Neural cell (in vitro differentiated cells): ENCODE results near the gene LRRC4. TPM values are rescaled to one million over a fixed set of nuclear protein-coding genes. Genes with fewer than 3 reads are reported as not detected.

Experiments used
- H2AFZ ChIP-seq: fragments of 200-600, 300-800 bp; sonication (generic), shearing (Covaris generic); 2 replicates; pipeline ENCODE4 v1.6.0; 2014; ENCODE audit warnings: low read depth, mild to moderate bottlenecking, antibody characterized with exemption, low read length, moderate library complexity
- H3F3A ChIP-seq: fragments of 200-600 bp; shearing (Covaris generic); 2 replicates; pipeline ENCODE4 v1.6.1; 2016; ENCODE audit warnings: mild to moderate bottlenecking, moderate library complexity, mixed read lengths, antibody characterized with exemption, low read length; ENCODE audit not compliant: insufficient read depth, poor library complexity, severe bottlenecking
- H3K27ac ChIP-seq: fragments of 200-600, 300-800 bp; sonication (generic), shearing (Covaris generic); 2 replicates; pipeline ENCODE4 v1.5.1; 2014; ENCODE audit warnings: mild to moderate bottlenecking, low read length, moderate library complexity
- H3K27me3 ChIP-seq: fragments of 300-800, 200-600 bp; sonication (generic), shearing (Covaris generic); 2 replicates; pipeline ENCODE4 v1.6.0; 2014; ENCODE audit warnings: mild to moderate bottlenecking, low read depth, low read length, moderate library complexity; ENCODE audit not compliant: insufficient read depth
- H3K36me3 ChIP-seq: fragments of 300-800, 200-600 bp; sonication (generic), shearing (Covaris generic); 2 replicates; pipeline ENCODE4 v1.5.1; 2014; ENCODE audit warnings: mild to moderate bottlenecking, antibody characterized with exemption, low read length, moderate library complexity; ENCODE audit not compliant: insufficient read depth
- H3K4me2 ChIP-seq: fragments of 300-800, 200-600 bp; sonication (generic), shearing (Covaris generic); 2 replicates; pipeline ENCODE4 v1.6.0; 2014; ENCODE audit warnings: mild to moderate bottlenecking, low read length
- H3K4me3 ChIP-seq: fragments of 300-800, 200-600 bp; sonication (generic), shearing (Covaris generic); 2 replicates; pipeline ENCODE4 v1.5.1; 2014; ENCODE audit warnings: mild to moderate bottlenecking, low read length, moderate library complexity
- H3K79me2 ChIP-seq: fragments of 200-600 bp; shearing (Covaris generic); replicated peaks from 2 replicates; pipeline ENCODE4 v1.6.0; 2014; ENCODE audit warnings: mild to moderate bottlenecking, low read length, moderate library complexity; ENCODE audit not compliant: insufficient read depth
- H3K9ac ChIP-seq: fragments of 300-800, 200-600 bp; sonication (generic), shearing (Covaris generic); 2 replicates; pipeline ENCODE4 v1.6.1; 2016; ENCODE audit warnings: mild to moderate bottlenecking, low read length, mixed read lengths
- H3K9me2 ChIP-seq: fragments of 200-600 bp; shearing (Covaris generic); 2 replicates; pipeline ENCODE4 v1.6.1; 2016; ENCODE audit warnings: mild to moderate bottlenecking, low read length, mixed read lengths; ENCODE audit not compliant: insufficient read depth
- H3K9me3 ChIP-seq: fragments of 200-600, 300-800 bp; sonication (generic), shearing (Covaris generic); 2 replicates; pipeline ENCODE4 v1.6.1; 2016; ENCODE audit warnings: mild to moderate bottlenecking, mixed run types, low read length, moderate library complexity, mixed read lengths
- H4K20me1 ChIP-seq: fragments of 200-600 bp; shearing (Covaris generic); 2 replicates; pipeline ENCODE4 v1.6.1; 2016; ENCODE audit warnings: mild to moderate bottlenecking, mixed run types; ENCODE audit not compliant: insufficient read depth
- CTCF ChIP-seq: fragments of 450-650 bp; IDR thresholded peaks from 2 replicates; pipeline ENCODE4 v1.5.1; 2014; ENCODE audit warnings: antibody characterized with exemption, mild to moderate bottlenecking, moderate library complexity; ENCODE audit not compliant: poor library complexity, severe bottlenecking
- EP300 ChIP-seq: fragments of 450-650 bp; conservative IDR thresholded peaks from 2 replicates; pipeline ENCODE4 v1.6.1; 2014; ENCODE audit warnings: antibody characterized with exemption, mild to moderate bottlenecking, moderate library complexity; ENCODE audit not compliant: poor library complexity, severe bottlenecking
- EZH2 ChIP-seq: fragments of 200-600, 300-800 bp; shearing (Covaris generic), sonication (generic); IDR thresholded peaks from 2 replicates; pipeline ENCODE4 v1.6.1; 2014; ENCODE audit warnings: antibody characterized with exemption, low read length, borderline replicate concordance, mild to moderate bottlenecking; ENCODE audit not compliant: insufficient read depth, poor library complexity, severe bottlenecking
- MXI1 ChIP-seq: fragments of 450-650 bp; conservative IDR thresholded peaks from 2 replicates; pipeline ENCODE4 v1.6.1; 2014; ENCODE audit warnings: antibody characterized with exemption, mild to moderate bottlenecking; ENCODE audit not compliant: poor library complexity, severe bottlenecking
- POLR2AphosphoS5 ChIP-seq: IDR thresholded peaks from 2 replicates; pipeline ENCODE4 v1.6.1; 2012
- RAD21 ChIP-seq: fragments of 450-650 bp; conservative IDR thresholded peaks from 2 replicates; pipeline ENCODE4 v1.6.1; 2014; ENCODE audit warnings: antibody characterized with exemption, mild to moderate bottlenecking, moderate library complexity
- SMC3 ChIP-seq: fragments of 450-650 bp; conservative IDR thresholded peaks from 2 replicates; pipeline ENCODE4 v1.6.1; 2014; ENCODE audit warnings: antibody characterized with exemption, mild to moderate bottlenecking, moderate library complexity; ENCODE audit not compliant: poor library complexity
- TAF1 ChIP-seq: IDR thresholded peaks from 2 replicates; pipeline ENCODE4 v1.6.1; 2012; ENCODE audit warnings: low read depth
- polyA plus RNA-seq: library from polyadenylated mRNA; depleted of rRNA; stranded (reverse); fragments of >200 nt; gene quantifications from 2 replicates; pipeline ENCODE4 v1.2.3, GENCODE V29; 2014
- TF ChIP-seq, protein P1 (sequence below): IDR thresholded peaks from 2 replicates; pipeline ENCODE4 v1.6.1; 2012; ENCODE audit warnings: borderline replicate concordance

The LRRC4 gene
- polyA plus RNA-seq, 1 donor from 2014 or later, result 15.7 TPM

- no peaks in the 10 kb centered on the region for H3K79me2 ChIP-seq
- H2AFZ ChIP-seq, result no peak overlapping the region
- no peaks in the 10 kb centered on the region for H4K20me1 ChIP-seq
- TF ChIP-seq POLR2AphosphoS5 (no peak), MXI1 (no peak), SMC3 (no peak), CTCF (no peak), EP300 (no peak)
- TF ChIP-seq, protein P1, sequence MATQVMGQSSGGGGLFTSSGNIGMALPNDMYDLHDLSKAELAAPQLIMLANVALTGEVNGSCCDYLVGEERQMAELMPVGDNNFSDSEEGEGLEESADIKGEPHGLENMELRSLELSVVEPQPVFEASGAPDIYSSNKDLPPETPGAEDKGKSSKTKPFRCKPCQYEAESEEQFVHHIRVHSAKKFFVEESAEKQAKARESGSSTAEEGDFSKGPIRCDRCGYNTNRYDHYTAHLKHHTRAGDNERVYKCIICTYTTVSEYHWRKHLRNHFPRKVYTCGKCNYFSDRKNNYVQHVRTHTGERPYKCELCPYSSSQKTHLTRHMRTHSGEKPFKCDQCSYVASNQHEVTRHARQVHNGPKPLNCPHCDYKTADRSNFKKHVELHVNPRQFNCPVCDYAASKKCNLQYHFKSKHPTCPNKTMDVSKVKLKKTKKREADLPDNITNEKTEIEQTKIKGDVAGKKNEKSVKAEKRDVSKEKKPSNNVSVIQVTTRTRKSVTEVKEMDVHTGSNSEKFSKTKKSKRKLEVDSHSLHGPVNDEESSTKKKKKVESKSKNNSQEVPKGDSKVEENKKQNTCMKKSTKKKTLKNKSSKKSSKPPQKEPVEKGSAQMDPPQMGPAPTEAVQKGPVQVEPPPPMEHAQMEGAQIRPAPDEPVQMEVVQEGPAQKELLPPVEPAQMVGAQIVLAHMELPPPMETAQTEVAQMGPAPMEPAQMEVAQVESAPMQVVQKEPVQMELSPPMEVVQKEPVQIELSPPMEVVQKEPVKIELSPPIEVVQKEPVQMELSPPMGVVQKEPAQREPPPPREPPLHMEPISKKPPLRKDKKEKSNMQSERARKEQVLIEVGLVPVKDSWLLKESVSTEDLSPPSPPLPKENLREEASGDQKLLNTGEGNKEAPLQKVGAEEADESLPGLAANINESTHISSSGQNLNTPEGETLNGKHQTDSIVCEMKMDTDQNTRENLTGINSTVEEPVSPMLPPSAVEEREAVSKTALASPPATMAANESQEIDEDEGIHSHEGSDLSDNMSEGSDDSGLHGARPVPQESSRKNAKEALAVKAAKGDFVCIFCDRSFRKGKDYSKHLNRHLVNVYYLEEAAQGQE, result no peak
- H3K4me2 ChIP-seq, result no peak overlapping the region
- peaks cover under 1% of the 10 kb centered on the region for H3K36me3 ChIP-seq
- no peaks in the 10 kb centered on the region for H3K27me3 ChIP-seq
- no peak overlapping the region for H3K27ac ChIP-seq
- H3K4me3 ChIP-seq, result no peak overlapping the region
- no peak overlapping the region for H3K9ac ChIP-seq
- H3F3A ChIP-seq, result no peaks in the 10 kb centered on the region
- H3K9me3 ChIP-seq, result no peaks in the 10 kb centered on the region
- H3K9me2 ChIP-seq, result no peaks in the 10 kb centered on the region
Observed at GRCh38 chr7:128000854-128001265, 30.4 kb downstream of the LRRC4 start.

GRCh38 chr7:128000048-128000447 lies 31.2 kb downstream of the LRRC4 start:
- H4K20me1 ChIP-seq, result no peaks in the 10 kb centered on the region
- H3K27me3 ChIP-seq, result no peaks in the 10 kb centered on the region
- no peak overlapping the region for H3K27ac ChIP-seq

GRCh38 chr7:127998671-127999070 lies 32.6 kb downstream of the LRRC4 start:
- no peak overlapping the region for H3K4me3 ChIP-seq
- H3K4me2 ChIP-seq, result no peak overlapping the region
- no peaks in the 10 kb centered on the region for H4K20me1 ChIP-seq
- H3K9me3 ChIP-seq, result no peaks in the 10 kb centered on the region
- H3K9ac ChIP-seq, result no peak overlapping the region
- H3K27me3 ChIP-seq, result no peaks in the 10 kb centered on the region
- H3F3A ChIP-seq, result no peaks in the 10 kb centered on the region
- no peaks in the 10 kb centered on the region for H3K9me2 ChIP-seq
- no peak overlapping the region for H2AFZ ChIP-seq
- H3K27ac ChIP-seq, result no peak overlapping the region
- TF ChIP-seq, protein P1, result no peak
- TF ChIP-seq RAD21 (no peak), EZH2 (no peak), SMC3 (no peak), CTCF (no peak), MXI1 (no peak), TAF1 (no peak), EP300 (no peak), POLR2AphosphoS5 (no peak)
- H3K79me2 ChIP-seq, result no peaks in the 10 kb centered on the region
- H3K36me3 ChIP-seq, result no peaks in the 10 kb centered on the region

More at GRCh38 chr7:128000048-128000447, 31.2 kb downstream of the LRRC4 start:
- no peak overlapping the region for H2AFZ ChIP-seq
- no peak overlapping the region for H3K9ac ChIP-seq
- no peak overlapping the region for H3K4me2 ChIP-seq
- no peaks in the 10 kb centered on the region for H3K36me3 ChIP-seq
- H3K79me2 ChIP-seq, result no peaks in the 10 kb centered on the region
- no peaks in the 10 kb centered on the region for H3K9me3 ChIP-seq
- TF ChIP-seq EP300 (no peak), MXI1 (no peak), EZH2 (no peak), RAD21 (no peak), TAF1 (no peak)
- H3F3A ChIP-seq, result no peaks in the 10 kb centered on the region
- H3K9me2 ChIP-seq, result no peaks in the 10 kb centered on the region
- no peak overlapping the region for H3K4me3 ChIP-seq
